HG03558 (cell line): ENCODE data around the gene TMEM167B.

Experiments used
- ATAC-seq: cut with Tn5 transposase; IDR thresholded peaks from one replicate; pipeline ENCODE4 v1.9.1; 2021; ENCODE audit warnings: moderate number of reproducible peaks; ENCODE audit not compliant: unreplicated experiment; ENCODE audit errors: extremely low read depth

Gene TMEM167B

DNA sequence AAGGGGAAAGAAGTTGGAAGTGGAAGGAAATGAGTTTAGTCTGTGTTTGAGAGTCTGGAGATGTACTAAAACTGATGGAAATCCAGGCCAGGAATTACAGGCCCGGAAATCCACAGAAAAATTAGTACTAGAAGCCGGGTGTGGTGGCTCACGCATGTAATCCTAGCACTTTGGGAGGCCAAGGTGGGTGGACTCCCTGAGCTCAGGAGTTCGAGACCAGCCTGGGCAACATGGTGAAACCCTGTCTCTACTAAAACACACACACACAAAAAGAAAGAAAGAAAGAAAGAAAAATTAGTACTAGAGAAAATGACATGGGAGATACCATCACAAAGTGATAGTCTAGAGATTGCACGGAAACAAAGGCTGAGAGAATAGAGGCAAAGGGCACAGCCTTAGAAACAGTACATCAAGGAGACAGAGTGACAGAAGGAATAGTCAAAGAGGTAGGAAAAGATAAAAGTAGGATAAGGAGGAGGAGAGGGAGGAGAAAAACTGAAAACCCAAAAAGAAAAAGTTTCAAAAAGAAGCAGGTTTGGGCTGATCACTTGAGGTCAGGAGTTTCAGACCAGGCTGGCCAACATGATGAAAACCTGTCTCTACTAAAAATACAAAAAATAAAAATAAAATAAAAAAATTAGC, 10.0 kb upstream of the TMEM167B start:
- no peak for ATAC-seq

DNA sequence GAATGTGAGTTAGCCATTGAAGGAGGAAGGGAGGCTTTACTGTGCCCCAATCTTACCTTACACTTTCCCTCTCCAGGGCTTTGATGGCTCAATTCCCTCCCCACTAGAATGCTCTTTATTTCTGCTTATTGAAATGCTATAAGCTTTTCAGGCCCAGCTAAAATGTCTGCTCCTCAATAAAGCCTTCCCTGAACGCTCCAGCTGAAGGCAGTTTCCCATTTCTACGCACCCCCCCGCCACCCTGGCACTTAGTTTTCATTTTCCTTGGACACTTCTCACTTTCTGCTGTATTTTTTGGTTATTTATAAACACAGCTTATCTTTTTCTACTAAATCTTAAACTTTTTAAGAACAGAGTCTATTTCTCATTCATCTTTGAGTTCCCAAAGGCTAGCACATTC, 7.1 kb upstream of the TMEM167B start:
- no peak for ATAC-seq

DNA sequence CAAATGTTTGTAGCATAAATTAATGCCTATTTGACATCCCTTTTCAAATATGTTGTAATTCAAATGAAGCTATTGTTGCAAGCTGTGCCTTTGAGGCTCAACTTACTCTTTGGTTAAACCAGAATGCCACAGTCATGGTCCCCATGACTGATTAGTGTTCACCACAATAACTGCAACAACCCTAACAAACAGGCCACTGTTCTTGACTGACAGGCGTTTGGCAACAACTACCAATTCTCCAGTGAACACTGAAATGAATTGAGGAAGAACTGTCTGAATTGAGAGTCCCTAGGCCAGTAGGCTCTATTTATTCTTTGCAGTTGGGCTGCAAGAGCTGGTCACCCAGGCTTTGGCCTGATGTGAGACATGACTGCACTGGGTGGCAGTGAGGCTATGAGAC, 6.6 kb upstream of the TMEM167B start:
- no peak for ATAC-seq

DNA sequence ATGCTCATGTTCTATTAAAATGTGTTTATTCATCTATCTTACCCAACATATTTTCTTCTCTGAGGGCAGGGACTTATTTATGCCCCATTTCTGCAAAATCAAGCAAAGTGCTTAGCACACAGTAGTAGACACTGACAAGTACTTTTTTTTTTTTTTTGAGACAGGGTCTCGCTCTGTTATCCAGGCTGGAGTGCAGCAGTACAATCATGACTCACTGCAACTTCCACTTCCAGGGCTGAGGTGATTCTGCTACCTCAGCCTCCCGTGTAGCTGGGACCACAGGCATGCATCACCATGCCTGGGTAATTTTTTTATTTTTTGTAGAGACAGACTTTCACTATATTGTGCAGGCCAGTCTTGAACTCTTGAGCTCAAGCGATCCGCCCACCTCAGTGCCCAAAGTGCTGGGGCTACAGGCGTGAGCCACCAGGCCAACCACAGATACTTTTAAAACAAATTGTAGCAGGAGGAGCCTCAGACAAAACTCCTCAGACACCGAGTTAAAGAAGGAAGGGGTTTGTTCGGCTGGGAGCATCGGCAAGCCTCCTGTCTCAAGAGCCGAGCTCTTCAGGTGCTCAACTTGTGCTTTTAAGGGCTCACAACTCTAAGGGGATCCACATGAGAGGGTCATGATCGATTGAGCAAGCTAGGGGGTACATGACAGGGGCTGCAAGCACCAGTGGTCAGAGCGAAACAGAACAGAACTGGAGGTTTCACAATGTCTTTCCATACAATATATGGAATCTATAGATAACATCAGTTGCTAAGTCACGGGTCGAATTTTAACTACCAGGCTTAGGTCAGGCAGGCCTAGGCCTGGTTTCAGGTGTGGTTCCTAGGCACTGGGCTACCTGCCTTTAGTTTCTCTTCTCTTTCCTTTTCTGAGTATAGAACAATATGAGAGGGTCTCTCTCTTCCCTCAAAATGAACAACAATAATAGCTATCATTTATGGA, 5.7 kb upstream of the TMEM167B start:
- no peak for ATAC-seq

DNA sequence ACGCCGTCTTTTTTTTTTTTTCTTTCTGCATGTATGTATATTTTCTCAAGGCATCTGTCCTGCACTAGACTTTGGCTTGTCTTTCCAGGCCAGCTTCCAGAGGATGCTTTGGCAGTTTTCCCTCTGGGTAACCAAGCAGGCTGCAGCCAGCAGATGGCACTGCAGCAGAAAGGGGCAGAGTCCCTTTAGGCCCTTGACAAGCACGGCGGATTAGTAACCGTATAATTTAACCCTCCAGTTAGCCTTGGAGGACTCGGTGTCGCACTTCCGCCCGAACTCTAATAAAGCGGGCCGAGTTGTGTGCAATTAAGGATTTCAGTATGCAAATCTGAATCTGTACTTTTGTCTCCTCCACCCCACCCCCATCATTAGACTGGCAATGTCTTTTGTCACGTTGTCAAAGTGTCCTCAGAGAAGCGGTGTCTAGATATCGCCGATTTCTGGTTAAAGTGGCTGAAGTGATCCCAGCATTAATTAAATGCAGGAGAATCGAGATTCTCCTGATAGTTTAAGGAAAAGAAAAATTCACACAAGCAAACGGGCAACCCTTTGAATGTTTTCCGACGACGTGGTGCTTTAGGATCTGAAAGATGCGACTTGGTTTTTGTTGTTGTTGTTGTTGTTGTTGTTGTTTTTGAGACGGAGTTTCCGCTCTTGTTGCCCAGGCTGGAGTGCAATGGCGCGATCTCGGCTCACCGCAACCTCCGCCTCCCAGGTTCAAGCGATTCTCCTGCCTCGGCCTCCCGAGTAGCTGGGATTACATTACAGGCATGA, 1.1 kb upstream of the TMEM167B start:
- no peak for ATAC-seq

DNA sequence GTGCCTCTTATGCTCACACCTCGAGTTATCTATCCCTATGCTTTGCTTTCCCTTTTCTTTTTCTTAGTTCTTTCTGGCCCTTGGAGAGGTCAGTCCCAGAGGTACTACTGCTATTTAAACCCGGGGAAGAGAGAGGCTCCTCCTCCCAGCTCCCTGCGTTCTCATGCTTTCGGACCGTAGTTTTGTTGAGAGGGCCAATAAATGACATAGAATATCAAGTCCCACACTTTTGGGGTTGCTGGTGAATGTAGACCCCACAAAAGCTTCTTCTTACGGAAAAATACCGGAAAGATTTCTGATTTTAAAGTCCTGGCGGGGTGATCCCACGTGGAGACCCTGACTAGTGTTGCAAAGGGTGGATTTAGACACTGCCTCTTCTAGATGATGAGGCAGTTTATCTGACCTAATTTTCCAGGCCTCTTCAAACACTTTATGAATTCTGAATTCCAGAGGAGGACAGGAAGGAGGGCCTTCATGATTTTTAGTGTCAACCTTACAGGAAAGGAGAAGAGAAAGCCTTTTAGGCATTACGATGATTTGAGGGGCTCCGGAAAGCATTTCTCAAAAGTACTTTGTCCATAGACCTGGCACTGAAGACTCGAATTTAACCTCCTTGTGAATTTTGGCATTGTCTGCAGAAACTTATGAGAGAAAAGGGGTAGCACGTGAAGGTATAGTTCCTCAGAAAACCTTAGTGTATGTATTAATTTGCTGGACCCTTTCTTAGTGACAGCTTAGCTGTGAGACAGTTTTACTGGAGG, 694 bp downstream of the TMEM167B start:
- ATAC-seq = peak; percentile 18

DNA sequence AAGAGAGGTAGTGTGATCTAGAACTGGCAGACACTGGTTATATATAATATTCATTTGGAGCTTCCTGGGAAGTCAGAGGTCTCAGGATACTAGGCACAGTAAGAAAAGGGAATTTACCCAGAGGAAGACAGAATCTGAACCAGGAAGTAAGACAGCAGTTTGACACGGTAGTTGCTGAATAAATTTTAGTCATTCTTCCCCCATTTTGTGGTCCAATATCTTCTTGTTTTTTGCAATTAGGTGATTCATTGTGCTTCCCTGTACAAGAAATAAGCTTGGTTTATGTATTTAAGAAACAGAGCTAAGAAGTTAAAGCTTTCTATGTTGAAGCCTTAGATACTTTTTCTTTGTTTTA, 1.3 kb downstream of the TMEM167B start:
- no peak for ATAC-seq

DNA sequence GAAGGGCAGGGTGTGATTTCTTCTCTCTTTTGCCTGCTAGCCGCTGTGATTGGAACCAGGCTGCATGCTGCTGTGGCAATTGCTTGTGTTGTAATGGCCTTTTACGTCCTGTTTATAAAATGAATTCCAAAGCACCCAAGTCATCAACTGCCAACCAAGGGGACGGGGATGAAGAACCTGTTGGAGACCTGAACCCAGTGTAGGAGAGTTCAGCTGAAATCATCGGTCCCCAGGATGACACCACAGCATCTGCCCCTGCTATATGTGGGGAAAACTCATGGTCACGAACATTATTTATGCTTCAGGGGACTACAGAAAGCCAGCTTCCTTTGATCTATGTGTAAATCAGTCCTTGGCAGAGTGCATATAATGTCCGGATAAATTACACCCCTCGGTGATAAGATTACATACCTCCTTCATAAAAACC, 3.8 kb downstream of the TMEM167B start:
- ATAC-seq = no peak

DNA sequence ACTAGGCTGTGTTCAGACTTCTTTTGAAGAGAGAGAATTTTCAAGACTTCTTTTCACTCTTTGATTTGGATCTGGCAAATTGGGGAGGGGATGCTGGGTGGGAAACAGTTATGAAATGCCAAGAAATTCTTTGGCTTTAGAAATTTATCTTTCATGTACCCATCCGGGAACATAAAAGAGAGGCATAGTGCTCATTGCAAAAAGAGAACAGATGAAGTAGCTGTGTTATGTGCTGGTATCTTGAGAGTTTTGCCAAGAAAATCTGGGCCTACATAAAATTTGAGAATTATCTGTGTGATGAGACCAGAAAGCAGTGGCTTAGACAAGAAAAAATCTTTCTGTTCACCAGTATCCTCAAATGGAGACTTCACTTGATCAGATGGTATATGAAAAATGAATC, 4.3 kb downstream of the TMEM167B start:
- ATAC-seq = no peak

DNA sequence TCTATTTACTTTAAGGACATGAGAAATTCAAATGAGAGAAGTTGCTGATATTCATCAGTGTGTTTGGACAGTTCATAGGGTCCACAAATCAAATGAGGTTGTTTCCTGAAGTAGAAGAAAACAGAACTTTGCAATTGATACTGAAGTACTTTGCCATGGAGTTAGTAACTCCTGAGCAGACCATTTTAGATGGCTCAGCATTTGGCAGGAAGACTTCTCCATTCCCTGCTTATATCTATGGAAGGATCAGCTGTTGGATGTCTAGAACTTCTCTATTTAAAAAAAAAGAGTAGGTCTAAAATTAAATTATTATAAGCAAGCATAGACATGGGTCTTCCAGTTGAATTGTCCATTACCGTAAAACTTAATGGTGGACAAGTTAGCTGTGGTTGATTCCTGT, 5.1 kb downstream of the TMEM167B start:
- ATAC-seq = no peak

DNA sequence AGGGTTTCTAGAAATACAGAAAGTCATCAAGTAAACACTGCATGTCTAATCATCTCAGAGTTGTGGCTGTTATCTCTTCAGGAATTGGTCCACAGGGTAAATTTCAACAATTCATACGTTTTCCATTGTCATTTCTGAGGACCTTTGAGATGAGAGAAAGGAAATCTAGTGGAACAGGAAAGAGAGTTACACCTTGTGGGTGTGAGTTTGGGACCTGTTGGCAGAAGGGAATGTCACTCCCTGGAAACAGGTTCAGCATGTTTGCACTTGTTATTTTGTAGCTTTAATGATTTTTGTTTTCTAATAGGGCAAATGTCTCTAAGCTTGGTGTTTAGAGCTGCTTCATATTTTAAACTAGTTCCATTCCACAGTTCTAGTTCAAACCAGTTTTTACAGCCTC, 5.6 kb downstream of the TMEM167B start:
- ATAC-seq = no peak

DNA sequence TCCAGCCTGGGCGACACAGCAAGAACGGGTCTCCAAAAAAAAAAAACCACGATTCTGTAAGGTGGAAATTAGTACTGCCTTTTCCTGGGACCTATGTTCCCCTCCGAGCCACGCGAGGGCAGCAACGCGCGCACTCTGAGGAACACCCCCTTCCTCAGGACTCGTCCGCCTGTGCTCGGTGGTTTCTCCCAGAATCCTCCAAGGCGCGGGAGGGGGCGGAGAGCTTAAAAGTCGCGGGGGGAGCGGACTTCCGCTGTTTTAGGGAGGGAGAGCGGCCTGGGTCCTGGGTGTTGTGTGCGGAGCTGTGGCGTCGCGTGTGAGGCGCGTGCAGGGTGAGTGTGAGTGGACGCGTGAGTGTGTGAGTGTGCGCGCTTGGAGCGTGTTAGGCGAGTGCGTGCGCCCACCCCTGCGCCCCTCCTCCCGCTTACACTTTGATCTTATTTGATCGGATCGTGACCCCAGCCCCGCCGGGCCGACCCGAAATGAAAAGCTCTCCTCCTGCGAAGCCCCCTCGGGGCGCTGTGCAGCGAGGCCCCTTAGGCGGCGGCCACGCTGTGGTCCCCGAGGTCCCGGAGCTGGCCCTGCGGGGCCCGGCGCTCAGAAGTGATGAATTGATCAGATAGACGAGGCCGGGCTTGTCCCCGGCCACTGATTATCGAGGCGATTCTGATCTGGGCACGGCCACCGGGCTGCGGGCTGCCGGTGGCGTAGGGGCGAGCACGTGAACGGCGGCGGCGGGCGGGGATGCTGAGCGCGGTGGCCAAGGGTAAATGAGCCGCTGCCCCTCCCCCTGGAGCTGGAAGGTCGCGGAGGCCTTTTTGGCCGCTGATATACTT, 9.6 kb downstream of the TMEM167B start:
- peak; percentile 77 for ATAC-seq

DNA sequence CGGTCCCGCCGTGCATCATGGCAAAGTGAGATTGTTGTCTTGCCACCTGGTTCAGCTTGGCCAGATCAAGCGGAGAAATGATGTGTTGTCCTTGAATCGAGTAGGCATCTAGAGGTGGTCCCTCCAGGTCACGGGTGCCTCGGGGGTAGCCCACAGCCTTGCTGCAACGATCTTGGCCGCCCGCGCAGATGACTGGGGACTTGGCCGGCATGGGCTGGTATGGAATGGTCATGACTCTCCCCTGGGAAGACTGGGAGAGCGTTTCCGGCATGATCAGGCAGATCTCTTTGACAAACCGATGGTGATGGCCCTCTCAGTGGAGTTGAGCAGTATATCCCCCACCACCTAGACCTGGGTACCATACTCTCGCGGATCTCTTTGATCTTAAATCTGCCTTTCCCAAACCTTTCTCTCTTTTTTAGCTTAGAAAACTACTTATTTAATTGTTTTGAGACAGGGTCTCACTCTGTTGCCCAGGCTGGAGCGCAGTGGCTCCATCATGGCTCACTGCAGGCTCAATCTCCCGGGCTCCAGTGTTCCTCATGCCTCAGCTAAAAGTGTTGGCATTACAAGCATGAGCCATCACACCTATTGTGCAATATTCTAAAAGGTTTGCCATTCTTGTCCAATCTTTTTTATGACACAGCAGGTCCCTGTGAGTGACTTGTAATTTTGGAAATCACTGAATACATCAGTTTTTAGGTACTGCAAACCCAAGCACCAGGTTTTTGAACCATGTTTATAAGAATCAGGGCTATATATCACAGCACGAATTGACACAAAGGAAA, 14.0 kb downstream of the TMEM167B start:
- ATAC-seq = no peak

DNA sequence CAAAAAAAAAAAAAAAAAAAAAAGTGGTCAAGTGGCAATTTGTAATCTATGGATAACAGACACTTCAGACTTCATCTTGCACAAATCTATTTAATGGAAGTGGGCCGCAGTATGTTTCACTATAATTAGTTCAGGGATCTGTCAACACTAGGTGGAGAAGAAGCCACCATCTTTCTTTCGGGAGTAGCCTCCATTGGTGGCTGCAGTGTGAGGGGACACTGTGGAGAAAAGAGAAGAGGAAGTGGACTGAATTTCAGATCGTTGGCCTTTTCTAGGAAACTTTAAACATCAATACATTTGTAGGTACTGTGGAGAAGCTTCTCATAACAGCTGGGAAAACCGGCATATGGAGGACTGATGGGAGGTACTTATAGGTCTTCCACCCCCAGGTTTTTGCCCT, 15.3 kb downstream of the TMEM167B start:
- ATAC-seq = no peak

DNA sequence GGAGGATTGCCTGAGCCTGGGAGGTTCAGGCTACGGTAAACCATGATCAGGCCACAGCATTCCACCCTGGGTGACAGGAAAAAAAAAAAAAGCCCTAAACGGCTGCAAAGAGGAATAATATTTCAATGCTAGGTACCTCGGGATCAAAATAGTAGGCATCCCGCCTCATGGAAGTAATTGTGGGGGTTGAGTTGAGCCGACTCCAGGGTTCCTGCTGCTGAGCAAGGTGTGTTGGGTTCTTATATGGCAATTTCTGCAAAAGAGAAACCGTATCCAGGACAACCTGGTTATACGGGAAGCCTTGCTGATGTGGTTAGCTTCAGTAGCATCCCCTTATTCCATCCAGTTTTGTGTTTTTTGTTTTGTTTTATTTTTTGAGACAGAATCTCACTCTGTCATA, 17.2 kb downstream of the TMEM167B start:
- no peak for ATAC-seq

DNA sequence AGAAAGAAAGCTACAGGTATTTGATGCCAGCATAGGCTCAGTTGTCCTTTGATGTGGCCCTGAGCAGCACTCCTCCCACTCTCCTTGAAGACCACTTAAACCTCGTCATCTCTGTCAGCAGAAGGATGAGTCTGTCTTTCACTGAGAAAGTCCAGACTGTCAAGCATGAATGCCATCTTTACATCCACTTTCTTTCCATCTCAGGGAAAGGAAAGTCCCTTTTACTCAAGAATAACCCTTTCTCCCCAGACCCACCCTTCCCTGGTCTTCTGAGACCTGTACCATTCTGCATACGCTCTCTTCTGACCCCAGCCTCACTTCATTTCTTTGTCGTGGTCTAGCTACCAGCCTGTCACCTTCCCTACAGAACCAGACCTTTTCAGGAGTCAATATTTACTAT, 19.3 kb downstream of the TMEM167B start:
- no peak for ATAC-seq

DNA sequence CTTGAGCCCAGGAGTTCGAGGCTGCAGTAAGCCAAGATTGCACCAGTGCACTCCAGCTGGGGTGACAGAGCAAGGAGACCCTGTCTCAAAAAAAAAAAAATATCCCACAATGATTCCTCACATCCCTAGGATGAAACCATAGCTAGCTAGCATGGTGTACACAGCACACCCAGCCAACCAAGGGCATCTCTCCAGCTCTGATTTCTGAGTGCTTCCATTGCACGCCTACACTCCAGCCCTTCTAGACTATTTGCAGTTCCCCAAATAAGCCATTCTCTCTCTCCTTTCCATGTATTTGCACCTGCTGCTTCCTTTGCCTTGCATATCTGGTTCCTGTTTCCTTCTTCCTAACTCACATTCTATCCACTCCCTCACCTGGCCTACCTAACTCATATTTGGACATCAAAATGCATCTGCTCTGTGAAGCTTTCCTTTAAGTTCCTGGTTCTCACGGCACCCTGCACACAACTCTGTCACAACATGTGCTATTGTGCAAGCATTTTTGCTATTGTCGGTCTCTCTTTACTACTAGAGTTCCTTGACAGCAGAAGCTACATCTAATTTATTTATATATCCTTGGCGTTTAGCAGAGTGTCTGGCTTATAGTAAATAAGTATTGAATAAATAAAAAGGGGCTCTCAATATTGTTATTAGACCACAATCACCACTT, 21.0 kb downstream of the TMEM167B start:
- ATAC-seq = no peak

DNA sequence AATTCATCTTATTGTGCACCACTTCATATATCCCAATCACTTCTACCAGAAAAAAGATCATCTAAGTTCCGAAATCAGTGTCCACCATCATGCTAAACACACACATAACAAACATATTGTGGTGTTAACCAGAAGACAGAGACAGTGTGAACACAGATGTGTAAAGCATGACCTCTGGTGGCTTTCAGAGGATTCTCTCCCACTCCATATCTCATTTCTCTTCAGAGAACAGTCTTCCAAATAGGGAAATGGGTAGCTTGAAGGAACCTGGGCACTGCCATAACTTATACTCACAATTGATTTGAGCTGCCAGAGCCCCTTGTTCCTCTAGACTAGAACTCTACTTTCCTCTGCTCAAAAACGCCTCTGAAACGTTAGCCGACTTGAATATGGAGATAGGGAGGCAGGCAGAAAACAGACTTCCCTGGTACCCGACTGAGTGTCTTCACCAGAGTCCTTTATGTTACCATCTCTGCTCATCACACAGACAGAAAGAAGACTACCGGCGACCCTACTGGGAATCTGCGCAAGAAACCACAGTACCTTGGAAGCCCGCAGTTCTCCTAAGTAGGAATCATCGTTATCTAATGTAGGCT, 21.6 kb downstream of the TMEM167B start:
- ATAC-seq = no peak
